ENCODE data around the gene PTPRF.

DNA sequence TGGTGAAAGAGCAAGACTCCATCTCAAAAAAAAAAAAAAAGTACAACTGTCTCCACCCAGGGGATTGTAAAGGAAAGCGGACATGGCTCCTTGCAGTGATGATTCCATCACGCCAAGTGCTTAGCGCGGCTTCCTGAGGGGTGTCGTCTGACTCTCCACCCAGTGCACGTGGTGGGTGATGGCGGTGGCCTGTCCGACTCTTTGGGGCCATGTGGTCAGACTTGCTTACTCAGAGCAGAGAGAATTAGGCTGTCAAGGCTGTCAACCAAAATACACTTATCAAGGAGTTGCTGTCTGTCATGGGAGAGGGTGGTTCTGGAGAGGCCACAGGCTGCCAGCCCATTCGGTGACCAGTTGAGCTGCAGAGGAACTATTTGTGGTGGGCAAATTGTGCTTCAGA, 49.4 kb downstream of the PTPRF start:
- TF ChIP-seq CREB1 (IDR thresholded peaks at IDR 0.05; ENCODE audit: low read depth) (no peak), YY1 (IDR thresholded peaks at IDR 0.05; ENCODE audit: low read depth) (no peak), USF1 (IDR thresholded peaks at IDR 0.05) (no peak), EGR1 (IDR thresholded peaks at IDR 0.05) (no peak), CEBPB (IDR thresholded peaks at IDR 0.05) (no peak)
